ENCODE results near the gene ANO3.

Gene ANO3

DNA sequence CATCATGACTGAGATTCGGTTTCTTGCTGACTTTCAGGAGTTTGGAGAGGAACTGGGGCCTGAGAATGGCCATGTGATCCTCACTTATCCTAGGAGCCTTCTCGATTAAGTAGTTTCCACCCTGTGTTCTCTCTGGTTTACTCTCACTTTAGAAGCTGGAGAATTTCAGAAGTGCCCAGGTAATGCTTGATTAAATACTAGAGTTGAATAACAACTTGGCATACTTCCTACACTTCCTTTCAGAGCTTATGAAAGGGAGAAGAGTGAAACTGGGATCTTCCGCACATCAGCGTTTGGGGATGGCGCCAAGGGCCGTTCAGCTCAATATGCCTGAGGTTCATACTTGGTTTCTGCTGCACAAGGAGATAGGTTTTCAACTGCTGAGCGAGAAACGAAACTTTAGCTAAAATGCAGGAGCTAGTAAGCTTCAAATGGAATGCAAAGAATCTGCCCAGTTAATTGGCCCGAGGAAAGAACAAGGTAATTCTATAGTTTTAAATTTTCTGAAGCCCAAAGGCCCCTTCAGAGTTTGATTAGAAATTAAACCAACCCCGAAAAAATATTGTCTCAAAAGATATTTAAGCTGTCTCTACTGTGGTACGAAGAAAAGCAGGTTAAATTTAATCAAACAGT is 241.0 kb downstream of the ANO3 start:
- no peak overlapping the region for H3K14ac ChIP-seq (ENCODE audit: low read length)
- no peaks in the 10 kb centered on the region for H3K36me3 ChIP-seq (ENCODE audit: control insufficient read depth in 1 of 2, insufficient read depth in 2 of 2, low read length in 2 of 2)
- no peaks in the 10 kb centered on the region for H3K79me2 ChIP-seq (ENCODE audit: control insufficient read depth, insufficient read depth, low read length, poor library complexity)
- no peaks in the 10 kb centered on the region for H3K27me3 ChIP-seq (ENCODE audit: insufficient read depth, low read length)
- DNase-seq = peak in 1 of 2 donors; percentile 47
- peak overlapping the region; percentile 23 for H3K4me2 ChIP-seq (ENCODE audit: low read length)
- peak overlapping the region; percentile 32 for H4K91ac ChIP-seq (ENCODE audit: low read depth, low read length)
- no peak overlapping the region for H2AK5ac ChIP-seq (ENCODE audit: low read length)
- H3K27ac ChIP-seq (ENCODE audit: low read depth, low read length) = peak overlapping the region; percentile 87
- peak overlapping the region; percentile 31 for H2BK5ac ChIP-seq (ENCODE audit: low read depth, low read length, poor library complexity)
- no peak overlapping the region for H3K4me3 ChIP-seq (ENCODE audit: low read depth, low read length)
- H2AFZ ChIP-seq (ENCODE audit: insufficient read depth, low read length, poor library complexity) = no peak overlapping the region
- no peak overlapping the region for H3K4ac ChIP-seq (ENCODE audit: low read depth, low read length)
- no peak overlapping the region for H2BK12ac ChIP-seq (ENCODE audit: low read length)
- no peak overlapping the region for H4K12ac ChIP-seq (ENCODE audit: low read depth, low read length)
- H2BK120ac ChIP-seq (ENCODE audit: insufficient read depth, low read length, poor library complexity) = peak overlapping the region; percentile 20
- H3K79me1 ChIP-seq (ENCODE audit: low read length) = peaks cover 4% of the 10 kb centered on the region
- H3K9me3 ChIP-seq (ENCODE audit: insufficient read depth, low read depth, low read length) = no peaks in the 10 kb centered on the region
- WGBS (ENCODE audit: extremely low coverage, insufficient coverage, insufficient read length) = no CpG with 5 or more reads among the region's 11 CpGs
- peaks cover 9 to 13% of the 10 kb centered on the region in 2 experiments for H3K4me1 ChIP-seq (ENCODE audit: control insufficient read depth in 1 of 2, insufficient read depth in 2 of 2, low read length in 2 of 2)
- no peak overlapping the region for H3K9ac ChIP-seq (ENCODE audit: low read length)
- H4K8ac ChIP-seq (ENCODE audit: low read depth, low read length) = peak overlapping the region; percentile 35
- H3K23ac ChIP-seq (ENCODE audit: low read length) = no peak overlapping the region
- H3K18ac ChIP-seq (ENCODE audit: low read length) = no peak overlapping the region

DNA sequence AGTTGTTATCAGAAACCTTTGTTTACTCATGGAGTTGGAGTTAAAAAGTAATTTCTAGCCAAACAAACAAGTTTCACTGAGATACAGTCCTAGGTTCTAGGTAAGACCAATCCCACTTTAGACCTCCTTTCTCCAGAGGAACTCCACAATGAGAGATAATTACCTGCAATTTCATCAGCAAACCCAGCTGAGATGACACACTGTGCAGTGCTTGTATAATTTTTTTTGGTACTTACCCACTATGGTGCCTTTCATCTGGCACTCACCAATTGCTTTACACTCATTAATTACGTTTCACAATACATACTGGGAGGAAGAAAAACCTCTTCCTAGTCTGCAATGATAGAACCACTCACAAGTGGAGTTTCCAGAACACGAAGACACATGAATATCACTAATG is 242.0 kb downstream of the ANO3 start:
- Histone ChIP-seq H3K4me1 (ENCODE audit: control insufficient read depth in 1 of 2, insufficient read depth in 2 of 2, low read length in 2 of 2) (peaks cover 9 to 13% of the 10 kb centered on the region in 2 experiments), H3K27me3 (ENCODE audit: insufficient read depth, low read length) (no peaks in the 10 kb centered on the region), H3K27ac (ENCODE audit: low read depth, low read length) (peak overlapping the region; percentile 17), H3K4me2 (ENCODE audit: low read length) (no peak overlapping the region), H3K36me3 (ENCODE audit: control insufficient read depth in 1 of 2, insufficient read depth in 2 of 2, low read length in 2 of 2) (no peaks in the 10 kb centered on the region), H2AFZ (ENCODE audit: insufficient read depth, low read length, poor library complexity) (no peak overlapping the region), H3K14ac (ENCODE audit: low read length) (no peak overlapping the region), H3K79me2 (ENCODE audit: control insufficient read depth, insufficient read depth, low read length, poor library complexity) (no peaks in the 10 kb centered on the region), H3K79me1 (ENCODE audit: low read length) (peaks cover 4% of the 10 kb centered on the region), H4K8ac (ENCODE audit: low read depth, low read length) (no peak overlapping the region), H3K18ac (ENCODE audit: low read length) (no peak overlapping the region), H4K91ac (ENCODE audit: low read depth, low read length) (no peak overlapping the region), H3K4ac (ENCODE audit: low read depth, low read length) (no peak overlapping the region), H2BK12ac (ENCODE audit: low read length) (no peak overlapping the region), H3K23ac (ENCODE audit: low read length) (no peak overlapping the region), H3K9ac (ENCODE audit: low read length) (no peak overlapping the region), H2BK120ac (ENCODE audit: insufficient read depth, low read length, poor library complexity) (no peak overlapping the region), H3K4me3 (ENCODE audit: low read depth, low read length) (no peak overlapping the region), H2AK5ac (ENCODE audit: low read length) (no peak overlapping the region), H2BK5ac (ENCODE audit: low read depth, low read length, poor library complexity) (no peak overlapping the region), H4K12ac (ENCODE audit: low read depth, low read length) (no peak overlapping the region), H3K9me3 (ENCODE audit: insufficient read depth, low read depth, low read length) (no peaks in the 10 kb centered on the region)
- no peak for DNase-seq
- no CpG with 5 or more reads among the region's 2 CpGs for WGBS (ENCODE audit: extremely low coverage, insufficient coverage, insufficient read length)

DNA sequence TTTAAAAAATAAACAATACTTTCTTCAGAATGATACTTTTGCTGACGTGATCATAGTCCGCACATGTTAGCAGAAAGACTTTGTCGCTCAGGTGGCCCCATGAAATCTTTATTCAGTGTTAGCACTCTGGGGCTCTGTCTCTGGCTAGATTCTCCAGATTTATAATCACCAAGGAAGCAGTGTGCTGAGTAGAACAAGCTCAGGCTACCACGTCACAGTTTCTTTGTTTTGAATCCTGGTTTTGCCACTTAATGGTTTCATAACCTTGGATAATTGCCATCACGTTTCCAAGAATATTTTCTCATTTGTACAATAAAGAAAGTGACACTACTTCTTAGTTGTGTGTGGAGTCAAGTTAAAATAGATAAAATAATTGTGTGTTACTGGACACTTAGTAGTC is 244.0 kb downstream of the ANO3 start:
- peaks cover 4% of the 10 kb centered on the region for H3K79me1 ChIP-seq (ENCODE audit: low read length)
- no peak overlapping the region for H2BK5ac ChIP-seq (ENCODE audit: low read depth, low read length, poor library complexity)

DNA sequence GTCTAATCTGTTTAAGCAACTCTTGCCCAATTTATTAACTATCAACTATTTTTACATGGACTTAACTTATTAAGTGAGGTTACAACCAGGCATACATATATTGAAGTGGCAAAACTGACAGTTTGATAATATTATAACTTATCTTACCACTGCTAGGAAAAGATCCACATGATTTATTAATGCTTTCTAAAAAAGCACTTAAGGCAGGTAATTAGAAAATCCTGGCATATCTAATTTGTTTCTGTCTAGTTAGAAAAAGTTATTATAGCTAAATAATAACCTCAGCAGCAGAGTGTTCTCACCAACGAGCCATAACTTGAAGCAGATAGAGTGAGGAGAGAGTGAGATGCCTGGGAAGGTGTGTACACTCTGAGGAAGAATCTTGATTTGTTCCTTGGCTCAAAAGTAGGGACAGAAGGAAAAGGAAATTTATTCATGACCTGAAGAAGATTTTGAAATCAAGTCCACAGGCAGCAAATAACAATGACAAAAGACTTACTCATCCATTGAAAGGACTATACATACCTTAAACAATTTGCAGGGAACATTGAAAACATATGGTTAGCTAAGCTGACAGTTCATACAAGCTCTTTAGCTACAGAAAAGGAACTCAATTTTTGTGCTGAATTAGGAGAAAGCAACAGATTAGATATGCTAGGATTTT is 247.2 kb downstream of the ANO3 start:
- Histone ChIP-seq H3K27ac (ENCODE audit: low read depth, low read length) (no peak overlapping the region), H3K9me3 (ENCODE audit: insufficient read depth, low read depth, low read length) (no peaks in the 10 kb centered on the region), H3K14ac (ENCODE audit: low read length) (no peak overlapping the region), H2BK5ac (ENCODE audit: low read depth, low read length, poor library complexity) (no peak overlapping the region), H3K23ac (ENCODE audit: low read length) (no peak overlapping the region), H3K4me2 (ENCODE audit: low read length) (no peak overlapping the region), H3K4me1 (ENCODE audit: control insufficient read depth in 1 of 2, insufficient read depth in 2 of 2, low read length in 2 of 2) (no peaks in the 10 kb centered on the region), H2BK12ac (ENCODE audit: low read length) (no peak overlapping the region), H3K79me1 (ENCODE audit: low read length) (no peaks in the 10 kb centered on the region), H3K18ac (ENCODE audit: low read length) (no peak overlapping the region), H3K4me3 (ENCODE audit: low read depth, low read length) (no peak overlapping the region), H4K91ac (ENCODE audit: low read depth, low read length) (no peak overlapping the region), H3K4ac (ENCODE audit: low read depth, low read length) (no peak overlapping the region), H3K9ac (ENCODE audit: low read length) (no peak overlapping the region), H3K79me2 (ENCODE audit: control insufficient read depth, insufficient read depth, low read length, poor library complexity) (no peaks in the 10 kb centered on the region), H2AK5ac (ENCODE audit: low read length) (no peak overlapping the region), H2BK120ac (ENCODE audit: insufficient read depth, low read length, poor library complexity) (no peak overlapping the region), H3K36me3 (ENCODE audit: control insufficient read depth in 1 of 2, insufficient read depth in 2 of 2, low read length in 2 of 2) (no peaks in the 10 kb centered on the region), H3K27me3 (ENCODE audit: insufficient read depth, low read length) (no peaks in the 10 kb centered on the region), H2AFZ (ENCODE audit: insufficient read depth, low read length, poor library complexity) (no peak overlapping the region), H4K12ac (ENCODE audit: low read depth, low read length) (no peak overlapping the region), H4K8ac (ENCODE audit: low read depth, low read length) (no peak overlapping the region)
- no CpG with 5 or more reads among the region's 1 CpG for WGBS (ENCODE audit: extremely low coverage, insufficient coverage, insufficient read length)
- DNase-seq = no peak

More for the DNA sequence above, 244.0 kb downstream of the ANO3 start:
- H3K9ac ChIP-seq (ENCODE audit: low read length) = no peak overlapping the region
- H3K4ac ChIP-seq (ENCODE audit: low read depth, low read length) = no peak overlapping the region
- no CpG with 5 or more reads among the region's 5 CpGs for WGBS (ENCODE audit: extremely low coverage, insufficient coverage, insufficient read length)
- H4K91ac ChIP-seq (ENCODE audit: low read depth, low read length) = no peak overlapping the region
- no peaks in the 10 kb centered on the region for H3K79me2 ChIP-seq (ENCODE audit: control insufficient read depth, insufficient read depth, low read length, poor library complexity)
- no peak for DNase-seq
- no peak overlapping the region for H3K4me2 ChIP-seq (ENCODE audit: low read length)
- H3K9me3 ChIP-seq (ENCODE audit: insufficient read depth, low read depth, low read length) = no peaks in the 10 kb centered on the region
- H3K27ac ChIP-seq (ENCODE audit: low read depth, low read length) = no peak overlapping the region
- H4K8ac ChIP-seq (ENCODE audit: low read depth, low read length) = no peak overlapping the region
- no peak overlapping the region for H2BK12ac ChIP-seq (ENCODE audit: low read length)
- H3K4me3 ChIP-seq (ENCODE audit: low read depth, low read length) = no peak overlapping the region
- no peak overlapping the region for H3K18ac ChIP-seq (ENCODE audit: low read length)
- H3K14ac ChIP-seq (ENCODE audit: low read length) = no peak overlapping the region
- no peak overlapping the region for H2BK120ac ChIP-seq (ENCODE audit: insufficient read depth, low read length, poor library complexity)
- no peaks in the 10 kb centered on the region for H3K36me3 ChIP-seq (ENCODE audit: control insufficient read depth in 1 of 2, insufficient read depth in 2 of 2, low read length in 2 of 2)
- peaks cover 9 to 13% of the 10 kb centered on the region in 2 experiments for H3K4me1 ChIP-seq (ENCODE audit: control insufficient read depth in 1 of 2, insufficient read depth in 2 of 2, low read length in 2 of 2)
- no peak overlapping the region for H3K23ac ChIP-seq (ENCODE audit: low read length)
- H3K27me3 ChIP-seq (ENCODE audit: insufficient read depth, low read length) = no peaks in the 10 kb centered on the region
- H2AFZ ChIP-seq (ENCODE audit: insufficient read depth, low read length, poor library complexity) = no peak overlapping the region
- no peak overlapping the region for H4K12ac ChIP-seq (ENCODE audit: low read depth, low read length)
- no peak overlapping the region for H2AK5ac ChIP-seq (ENCODE audit: low read length)

Data from trophoblast cell (in vitro differentiated cells and primary cell).